Smooth muscle cell (in vitro differentiated cells): Measurements from ENCODE around the gene PARD3. TPM values are rescaled to one million over a fixed set of nuclear protein-coding genes. Genes with fewer than 3 reads are reported as not detected.

ENCODE experiments used
- DNase-seq: peaks from one replicate; lab custom pipeline; 2025; ENCODE audit not compliant: unreplicated experiment; lab: John Stamatoyannopoulos, UW
- H2AFZ ChIP-seq: fragments of 200-600 bp; sonication (generic); 2 replicates; pipeline ENCODE4 v1.6.0; 2016; ENCODE audit warnings: antibody characterized with exemption, low read depth, mild to moderate bottlenecking
- H3F3A ChIP-seq: fragments of 200-600 bp; sonication (generic); 2 replicates; pipeline ENCODE4 v1.6.0; 2017; ENCODE audit warnings: antibody characterized with exemption, low read depth
- H3K27ac ChIP-seq: fragments of 200-600 bp; sonication (generic); 2 replicates; pipeline ENCODE4 v1.5.1; 2016; ENCODE audit warnings: low read depth, mild to moderate bottlenecking
- H3K27me3 ChIP-seq: fragments of 200-600 bp; sonication (generic); 2 replicates; pipeline ENCODE4 v1.6.1; 2016; ENCODE audit warnings: low read depth, mild to moderate bottlenecking
- H3K36me3 ChIP-seq: fragments of 200-600 bp; sonication (generic); 2 replicates; pipeline ENCODE4 v1.5.1; 2016; ENCODE audit warnings: low read depth
- H3K4me1 ChIP-seq: fragments of 200-600 bp; sonication (generic); 2 replicates; pipeline ENCODE4 v1.5.1; 2016; ENCODE audit warnings: low read depth
- H3K4me2 ChIP-seq: fragments of 200-600 bp; sonication (generic); 2 replicates; pipeline ENCODE4 v1.6.0; 2016; ENCODE audit warnings: mild to moderate bottlenecking
- H3K4me3 ChIP-seq: fragments of 200-600 bp; sonication (generic); 2 replicates; pipeline ENCODE4 v1.5.1; 2016; ENCODE audit warnings: mild to moderate bottlenecking
- H3K79me2 ChIP-seq: fragments of 200-600 bp; sonication (generic); 2 replicates; pipeline ENCODE4 v1.6.0; 2016; ENCODE audit warnings: low read depth, mild to moderate bottlenecking
- H3K9ac ChIP-seq: fragments of 200-600 bp; sonication (generic); 2 replicates; pipeline ENCODE4 v1.6.0; 2016; ENCODE audit warnings: low read depth
- H3K9me3 ChIP-seq: fragments of 200-600 bp; sonication (generic); replicated peaks from 2 replicates; pipeline ENCODE4 v1.5.1; 2016; ENCODE audit warnings: low read depth
- H4K20me1 ChIP-seq: fragments of 200-600 bp; sonication (generic); 2 replicates; pipeline ENCODE4 v1.6.0; 2016; ENCODE audit warnings: low read depth
- WGBS: methylation state at CpG from one replicate; pipeline ENCODE4 v1.1.7; 2016; ENCODE audit warnings: low lambda C conversion rate; 5-methylcytosine and 5-hydroxymethylcytosine counted together
- polyA plus RNA-seq: library from polyadenylated mRNA; unstranded; fragments of >200 nt; fragmentation: Nextera tagmentation; extraction: Ambion mirVana; gene quantifications from 2 replicates; pipeline ENCODE4 v1.2.1, GENCODE V29; 2016
- total RNA-seq: library from RNA; depleted of rRNA; stranded (reverse); fragments of >200 nt; gene quantifications from 2 replicates; pipeline ENCODE4 v1.2.3, GENCODE V29; 2014
- TF ChIP-seq, protein P1 (sequence below): fragments of 200-600 bp; sonication (generic); IDR thresholded peaks from 2 replicates; pipeline ENCODE4 v1.5.1; 2017; ENCODE audit warnings: borderline replicate concordance, mild to moderate bottlenecking, antibody characterized with exemption; ENCODE audit not compliant: insufficient read depth, poor library complexity, severe bottlenecking

Gene PARD3
- total and polyA plus RNA-seq, 2 experiments from 2014 or later = 17.5 to 26.0 TPM

DNA sequence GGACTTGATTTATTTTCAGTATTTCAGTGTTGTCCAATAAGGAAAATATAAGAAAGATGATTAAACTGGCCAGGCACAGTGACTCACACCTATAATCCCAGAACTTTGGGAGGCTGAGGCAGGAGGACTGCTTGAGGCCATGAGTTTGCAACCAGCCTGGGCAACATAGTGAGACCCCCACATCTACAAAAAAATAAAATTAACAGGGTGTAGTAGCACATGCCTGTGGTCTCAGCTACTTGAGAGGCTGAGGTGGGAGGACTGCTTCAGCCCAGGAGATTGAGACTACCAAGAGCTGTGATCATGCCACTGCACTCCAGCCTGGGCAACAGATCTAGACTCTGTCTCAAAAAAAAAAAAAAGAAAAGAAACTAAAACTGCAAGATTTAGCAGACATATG, 138.0 kb downstream of the PARD3 start:
- no peak overlapping the region for H3K4me3 ChIP-seq

DNA sequence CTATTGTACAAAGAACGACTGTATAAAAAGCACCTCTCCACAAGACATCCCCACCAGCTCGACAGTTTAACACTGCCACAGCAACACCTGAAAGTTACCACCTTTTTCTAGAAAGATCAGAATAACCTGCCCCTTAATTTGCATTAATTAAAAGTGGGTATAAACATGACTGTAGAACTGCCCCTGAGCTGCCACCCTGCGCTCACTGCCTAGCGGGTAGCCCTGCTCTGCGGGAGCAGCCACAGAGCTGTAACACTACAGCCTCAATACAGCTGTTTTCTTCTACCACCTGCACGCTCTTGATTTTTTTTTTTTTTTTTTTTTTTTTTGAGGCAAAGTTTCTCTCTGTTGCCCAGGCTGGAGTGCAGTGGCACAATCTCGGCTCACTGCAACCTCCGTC, 140.9 kb downstream of the PARD3 start:
- no peaks in the 10 kb centered on the region for H3K9me3 ChIP-seq
- H3K4me3 ChIP-seq = no peak overlapping the region
- no peaks in the 10 kb centered on the region for H3K27me3 ChIP-seq
- TF ChIP-seq, protein P1, sequence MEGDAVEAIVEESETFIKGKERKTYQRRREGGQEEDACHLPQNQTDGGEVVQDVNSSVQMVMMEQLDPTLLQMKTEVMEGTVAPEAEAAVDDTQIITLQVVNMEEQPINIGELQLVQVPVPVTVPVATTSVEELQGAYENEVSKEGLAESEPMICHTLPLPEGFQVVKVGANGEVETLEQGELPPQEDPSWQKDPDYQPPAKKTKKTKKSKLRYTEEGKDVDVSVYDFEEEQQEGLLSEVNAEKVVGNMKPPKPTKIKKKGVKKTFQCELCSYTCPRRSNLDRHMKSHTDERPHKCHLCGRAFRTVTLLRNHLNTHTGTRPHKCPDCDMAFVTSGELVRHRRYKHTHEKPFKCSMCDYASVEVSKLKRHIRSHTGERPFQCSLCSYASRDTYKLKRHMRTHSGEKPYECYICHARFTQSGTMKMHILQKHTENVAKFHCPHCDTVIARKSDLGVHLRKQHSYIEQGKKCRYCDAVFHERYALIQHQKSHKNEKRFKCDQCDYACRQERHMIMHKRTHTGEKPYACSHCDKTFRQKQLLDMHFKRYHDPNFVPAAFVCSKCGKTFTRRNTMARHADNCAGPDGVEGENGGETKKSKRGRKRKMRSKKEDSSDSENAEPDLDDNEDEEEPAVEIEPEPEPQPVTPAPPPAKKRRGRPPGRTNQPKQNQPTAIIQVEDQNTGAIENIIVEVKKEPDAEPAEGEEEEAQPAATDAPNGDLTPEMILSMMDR = no peak
- peaks cover 41% of the 10 kb centered on the region for H4K20me1 ChIP-seq
- peaks cover 9% of the 10 kb centered on the region for H3K79me2 ChIP-seq
- DNase-seq = no peak
- no peaks in the 10 kb centered on the region for H3F3A ChIP-seq
- no peaks in the 10 kb centered on the region for H3K36me3 ChIP-seq
- H3K4me1 ChIP-seq = no peaks in the 10 kb centered on the region
- no peak overlapping the region for H2AFZ ChIP-seq
- H3K9ac ChIP-seq = no peak overlapping the region
- H3K4me2 ChIP-seq = no peak overlapping the region
- no peak overlapping the region for H3K27ac ChIP-seq
- 92% methylated on average over 8 of the region's 8 CpGs for WGBS

More for the DNA sequence above, 138.0 kb downstream of the PARD3 start:
- Histone ChIP-seq H3K4me1 (no peaks in the 10 kb centered on the region), H3F3A (no peaks in the 10 kb centered on the region), H2AFZ (no peak overlapping the region), H3K79me2 (peaks cover 3% of the 10 kb centered on the region), H3K4me2 (no peak overlapping the region), H3K36me3 (no peaks in the 10 kb centered on the region), H3K9me3 (no peaks in the 10 kb centered on the region), H4K20me1 (peaks cover 28% of the 10 kb centered on the region), H3K9ac (no peak overlapping the region), H3K27me3 (no peaks in the 10 kb centered on the region), H3K27ac (no peak overlapping the region)
- TF ChIP-seq, protein P1 = no peak
- DNase-seq = no peak

DNA sequence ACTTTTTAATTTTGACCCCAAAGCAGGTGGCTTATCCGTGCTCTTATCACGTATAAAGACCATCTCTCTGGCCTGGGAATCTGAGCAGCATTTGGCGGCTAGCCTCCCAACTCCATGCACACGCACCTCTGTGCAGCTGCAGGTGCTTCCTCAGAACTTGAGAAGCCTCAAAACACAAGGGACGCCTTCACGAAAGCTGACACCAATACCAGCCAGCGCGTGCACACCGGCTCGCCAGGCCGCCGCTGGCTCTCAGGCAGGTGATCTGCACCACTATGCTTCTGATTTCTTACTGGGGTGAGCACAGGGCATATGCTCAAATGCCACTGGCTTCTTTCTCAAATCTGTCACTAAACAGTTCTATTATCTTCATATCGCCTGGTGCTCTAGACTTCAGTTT, 145.0 kb downstream of the PARD3 start:
- Histone ChIP-seq H3K4me1 (peaks cover 7% of the 10 kb centered on the region), H3K79me2 (peaks cover 16% of the 10 kb centered on the region), H3K9me3 (no peaks in the 10 kb centered on the region), H3K36me3 (no peaks in the 10 kb centered on the region), H3K27me3 (no peaks in the 10 kb centered on the region), H2AFZ (no peak overlapping the region), H3F3A (no peaks in the 10 kb centered on the region), H3K9ac (no peak overlapping the region), H4K20me1 (peaks cover 45% of the 10 kb centered on the region), H3K4me2 (no peak overlapping the region), H3K4me3 (no peak overlapping the region), H3K27ac (no peak overlapping the region)
- TF ChIP-seq, protein P1 = no peak
- WGBS = 92% methylated on average over 13 of the region's 13 CpGs
- no peak for DNase-seq

DNA sequence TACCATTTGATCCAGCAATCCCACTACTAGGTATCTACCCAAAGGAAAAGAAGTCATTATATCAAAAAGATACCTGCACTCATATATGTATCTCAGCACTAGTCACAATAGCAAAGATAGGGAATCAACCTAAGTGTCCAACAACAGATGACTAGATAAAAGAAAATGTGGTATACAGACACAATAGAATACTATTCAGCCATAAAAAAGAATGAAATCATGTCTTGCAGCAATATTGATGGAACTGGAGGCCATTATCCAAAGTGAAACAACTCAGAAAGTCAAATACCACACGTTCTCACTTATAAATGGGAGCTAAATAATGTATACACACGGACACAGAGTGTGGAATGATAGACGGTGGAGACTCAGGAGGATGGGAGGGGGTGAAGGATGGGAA, 146.0 kb downstream of the PARD3 start:
- no peak overlapping the region for H3K27ac ChIP-seq
- no peaks in the 10 kb centered on the region for H3K36me3 ChIP-seq
- 98% methylated on average over 3 of the region's 3 CpGs for WGBS

More for the DNA sequence above, 146.0 kb downstream of the PARD3 start:
- Histone ChIP-seq H3K4me2 (no peak overlapping the region), H3K9ac (no peak overlapping the region), H4K20me1 (peaks cover 46% of the 10 kb centered on the region), H3F3A (no peaks in the 10 kb centered on the region), H3K79me2 (peaks cover 16% of the 10 kb centered on the region), H3K4me3 (no peak overlapping the region), H3K27me3 (no peaks in the 10 kb centered on the region), H3K9me3 (no peaks in the 10 kb centered on the region), H3K4me1 (peaks cover 7% of the 10 kb centered on the region), H2AFZ (no peak overlapping the region)
- TF ChIP-seq, protein P1 = no peak
- DNase-seq = no peak
